Activated CD4-positive, alpha-beta T cell treated with anti-CD3 and anti-CD28 coated beads for 4 hours (primary cell): Measurements from ENCODE around the gene BST1.

ENCODE experiments used
- DNase-seq, 2 donors: peaks; one replicate each; pipeline ENCODE4 v3.0.0-alpha.2; 2020

The BST1 gene

DNA sequence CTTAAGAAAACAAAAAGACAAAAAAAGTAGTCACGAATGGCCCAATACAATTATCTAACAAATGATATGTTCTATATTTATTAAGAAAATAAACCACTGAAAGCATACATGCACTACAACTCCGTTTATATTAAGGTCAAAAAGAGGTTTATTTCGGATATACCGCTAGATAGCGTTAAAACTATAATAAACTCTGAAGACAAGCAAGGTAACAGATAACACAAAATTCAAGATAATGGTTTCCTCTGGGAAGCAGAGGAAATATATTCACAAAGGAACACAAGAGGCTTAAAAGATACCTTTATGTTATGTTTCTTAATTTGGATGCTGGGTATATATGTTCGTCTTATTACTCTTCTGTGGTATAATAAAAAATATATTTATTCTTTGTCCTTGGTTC, 26.0 kb upstream of the BST1 start:
- no peak for DNase-seq

DNA sequence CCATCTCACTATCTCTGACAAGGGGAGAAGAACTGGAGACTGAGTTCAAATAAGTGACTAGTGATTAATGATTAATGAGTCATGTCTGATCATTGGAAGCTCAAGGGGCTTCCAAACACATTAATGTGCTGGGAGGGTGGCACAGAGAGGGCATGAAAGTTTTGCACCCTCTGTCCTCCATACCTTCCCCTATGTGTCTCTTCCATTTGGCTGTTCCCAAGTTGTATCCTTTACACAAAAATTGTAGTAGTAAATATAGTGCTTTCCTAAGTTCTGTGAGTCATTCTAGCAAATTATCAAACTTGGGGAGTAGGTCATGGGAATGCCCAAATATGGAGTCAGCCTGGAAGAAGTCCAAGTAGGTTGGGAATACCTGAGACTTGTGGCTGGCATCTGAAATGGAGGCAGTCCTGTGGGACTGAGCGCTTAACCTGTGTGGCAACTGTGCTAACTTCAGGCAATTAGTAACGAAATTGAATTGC, 25.3 kb upstream of the BST1 start:
- DNase-seq, result no peak

DNA sequence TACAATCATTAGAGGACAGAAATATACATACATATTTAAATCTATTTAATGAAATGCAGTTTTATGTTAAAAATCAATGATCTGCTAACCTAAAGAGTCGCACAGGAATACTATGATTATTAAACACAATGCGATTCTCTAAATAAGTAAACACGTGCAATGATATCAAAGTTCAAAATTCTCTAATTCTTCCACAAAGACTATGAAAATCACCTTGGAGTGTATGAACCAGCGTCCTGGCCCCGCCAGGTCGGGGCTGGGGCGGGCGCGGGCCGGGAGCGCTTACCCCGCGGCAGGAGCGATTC, 21.8 kb upstream of the BST1 start:
- DNase-seq, result no peak

DNA sequence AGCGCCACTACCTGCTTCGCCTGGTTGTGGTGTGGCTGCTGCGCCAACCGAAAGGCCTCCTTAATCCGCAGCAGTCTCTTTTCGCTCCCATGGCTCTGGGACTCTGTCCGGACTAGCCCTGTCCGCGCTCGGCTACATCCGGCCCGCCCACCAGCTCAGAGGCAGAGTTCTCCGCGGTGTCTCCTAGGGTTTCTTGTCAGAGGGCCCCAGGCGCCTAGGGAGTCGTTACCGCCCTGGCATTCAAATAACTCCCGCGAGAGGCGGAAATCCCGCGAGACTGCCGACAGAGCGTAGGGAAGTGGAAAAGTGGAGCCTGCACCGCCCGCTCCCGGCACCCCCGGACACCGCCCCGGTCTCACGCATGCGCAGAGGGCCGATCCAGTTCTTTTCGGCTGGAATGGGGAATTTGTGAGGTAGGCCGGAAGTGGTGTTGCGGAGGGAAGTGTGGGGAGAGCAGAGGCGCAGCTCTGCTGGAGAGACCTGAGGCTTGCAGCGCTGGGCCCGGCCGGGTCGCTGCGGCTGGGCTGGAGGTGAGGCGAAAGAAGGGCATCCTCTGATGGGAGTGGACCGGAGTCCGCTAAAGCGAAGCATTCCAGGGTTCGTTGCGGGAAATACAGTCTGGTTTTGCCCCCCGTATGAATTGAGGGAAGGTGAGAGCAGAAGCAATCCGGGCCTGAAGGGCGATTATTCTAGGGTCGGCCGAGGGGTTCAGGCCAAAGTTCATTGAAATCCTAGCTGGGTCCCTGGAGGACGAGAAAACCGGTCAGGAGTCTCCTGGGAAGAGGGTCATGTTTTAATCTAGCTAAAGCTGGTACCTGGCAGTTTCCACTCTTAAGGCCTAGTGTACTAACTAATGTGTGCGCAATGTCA, 21.3 kb upstream of the BST1 start, which contains the start of gene FAM200B:
FAM200B (plus strand) TSS at position 456 of the 870 bp plus-strand sequence. CDS start 5,151 bp downstream, outside the sequence.
- DNase-seq, result peak; percentile 94 to 98

DNA sequence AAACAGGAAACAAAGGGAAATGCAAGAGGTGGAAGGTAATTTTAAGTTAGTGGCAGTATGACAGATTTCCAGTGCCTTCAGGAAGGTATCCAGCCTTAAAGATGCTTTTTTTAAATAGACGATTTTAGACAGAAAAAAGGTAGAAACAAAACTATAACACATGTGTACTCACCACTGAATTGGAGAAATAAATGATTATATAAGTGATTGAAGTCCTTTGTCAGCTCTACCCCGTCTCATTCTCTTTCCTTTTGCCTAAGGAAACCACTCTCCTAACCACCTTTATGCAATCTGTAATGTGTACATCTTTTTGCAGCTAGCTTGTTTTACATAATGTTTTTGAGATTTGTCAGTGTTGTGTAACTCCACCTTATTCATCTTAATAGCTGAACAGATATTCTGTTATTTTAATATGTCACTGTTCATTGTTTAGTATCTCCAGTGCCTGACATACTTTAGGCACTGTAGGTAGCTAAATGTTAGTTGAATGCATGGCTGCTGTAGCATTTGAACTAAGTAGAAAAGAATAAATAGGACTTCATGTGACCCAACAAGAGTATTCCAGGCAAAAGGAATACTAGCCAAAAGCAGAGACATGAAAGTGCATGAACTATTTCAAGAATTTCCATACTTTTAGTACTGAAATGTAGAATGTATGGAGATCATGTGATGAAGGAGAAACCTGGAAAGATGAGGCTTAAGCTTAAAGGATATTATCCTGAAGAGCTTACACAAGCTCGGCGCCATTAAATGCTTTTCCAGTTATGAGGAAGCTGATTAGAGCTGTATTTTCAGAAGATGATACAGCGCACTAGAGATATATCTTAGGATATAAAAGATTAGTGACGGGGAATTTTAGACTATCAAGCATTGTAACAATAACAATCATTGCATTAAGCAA, 20.4 kb upstream of the BST1 start:
- no peak for DNase-seq

DNA sequence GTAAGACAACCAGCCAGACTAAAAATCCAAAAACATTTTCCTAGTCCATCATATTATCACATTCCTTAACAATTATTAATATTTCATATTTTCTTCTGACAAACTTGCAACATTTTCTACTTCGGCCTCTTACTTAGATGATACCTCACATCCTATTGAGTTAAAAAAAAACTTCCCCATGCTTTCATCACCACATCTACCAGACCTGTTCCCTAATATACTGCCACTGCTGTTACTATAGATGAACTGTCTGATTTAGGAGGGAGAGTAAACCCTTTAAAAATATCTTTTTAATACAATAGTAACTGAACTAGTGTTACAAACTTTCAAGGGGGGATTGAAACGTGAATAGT, 19.7 kb upstream of the BST1 start:
- no peak for DNase-seq

DNA sequence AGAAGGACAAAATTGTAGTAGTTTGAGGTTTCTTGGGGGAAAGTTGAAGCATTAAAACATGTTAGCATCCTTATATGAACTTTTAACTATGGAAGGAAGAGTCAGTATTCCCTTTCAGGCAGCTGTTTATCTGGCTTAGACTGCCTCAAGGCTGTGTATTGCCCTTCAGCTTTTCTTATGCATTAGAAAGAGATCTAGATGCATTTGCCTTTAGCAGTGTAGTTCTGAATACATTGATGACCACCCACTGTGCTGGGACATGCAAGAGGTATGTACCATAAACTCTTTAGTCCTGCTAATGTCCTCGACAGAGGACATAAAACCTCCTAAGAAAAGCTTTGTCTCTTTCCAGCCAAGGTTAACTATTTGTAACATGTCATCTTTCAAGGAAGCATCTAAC, 18.4 kb upstream of the BST1 start:
- DNase-seq, result no peak

DNA sequence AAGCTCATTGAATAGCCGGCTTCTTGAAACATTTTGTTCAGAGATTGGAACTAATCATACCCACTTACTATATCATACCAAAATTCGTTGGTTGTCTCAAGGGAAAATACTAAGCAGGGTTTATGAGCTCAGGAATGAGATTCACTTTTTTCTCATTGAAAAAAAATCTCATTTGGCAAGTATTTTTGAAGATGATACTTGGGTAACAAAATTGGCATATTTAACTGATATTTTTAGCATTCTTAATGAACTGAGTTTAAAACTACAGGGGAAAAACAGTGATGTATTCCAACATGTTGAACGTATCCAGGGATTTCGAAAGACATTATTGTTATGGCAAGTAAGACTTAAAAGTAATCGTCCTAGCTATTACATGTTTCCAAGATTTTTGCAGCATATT, 14.8 kb upstream of the BST1 start:
- DNase-seq, result no peak

DNA sequence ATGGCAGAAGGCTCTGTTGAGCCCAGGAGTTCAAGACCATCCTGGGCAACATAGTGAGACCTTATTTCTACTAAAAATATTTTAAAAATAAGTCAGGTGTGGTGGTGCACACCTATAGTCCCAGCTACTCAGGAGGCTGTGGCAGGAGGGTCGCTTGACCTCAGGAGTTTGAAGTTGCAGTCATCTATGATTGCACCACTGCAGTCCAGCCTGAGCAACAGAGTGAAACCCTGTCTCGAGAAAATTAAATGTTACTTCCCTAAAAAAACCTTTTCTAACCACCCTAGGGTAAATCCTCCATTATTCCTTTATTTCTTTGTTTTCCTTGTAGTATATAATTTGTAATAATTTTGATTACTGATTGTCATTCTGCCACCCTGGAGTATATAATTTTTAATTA, 13.3 kb upstream of the BST1 start:
- no peak for DNase-seq

DNA sequence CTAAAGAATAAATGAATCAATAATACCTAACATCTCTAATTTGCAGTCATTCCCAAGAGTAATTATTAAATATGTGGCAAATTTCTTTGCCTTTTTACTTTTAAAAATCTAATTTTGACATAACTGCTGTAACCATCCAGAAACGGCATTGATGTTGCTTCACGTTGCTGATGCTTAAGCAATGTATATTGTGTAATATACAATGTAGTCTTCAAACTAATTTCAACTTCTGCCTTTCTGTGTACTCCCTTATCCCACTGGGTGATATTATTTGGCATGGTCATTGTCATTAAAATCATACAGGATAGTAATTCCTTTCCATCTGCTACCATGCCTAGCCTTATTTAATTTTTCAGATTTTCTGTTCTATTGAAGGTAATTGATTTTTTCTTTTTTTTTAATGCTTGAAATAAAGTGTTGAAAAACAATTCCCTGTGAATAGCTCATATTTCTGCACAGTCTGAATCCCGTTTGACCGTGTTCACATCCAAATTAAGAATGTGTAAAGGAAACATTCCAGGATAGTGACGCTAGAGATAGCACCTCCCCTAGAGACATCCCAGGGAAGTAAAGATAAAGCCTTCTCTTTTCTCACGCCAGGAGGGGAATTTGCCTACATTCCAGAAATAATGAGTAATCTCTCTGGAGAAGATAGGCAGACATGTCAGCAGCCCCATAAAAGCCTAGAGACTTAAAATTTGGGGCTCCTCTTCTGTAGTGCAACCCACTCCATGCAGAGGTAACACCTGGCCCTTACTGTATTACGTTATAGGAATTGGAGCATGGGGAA, 12.7 kb upstream of the BST1 start:
- DNase-seq, result no peak

DNA sequence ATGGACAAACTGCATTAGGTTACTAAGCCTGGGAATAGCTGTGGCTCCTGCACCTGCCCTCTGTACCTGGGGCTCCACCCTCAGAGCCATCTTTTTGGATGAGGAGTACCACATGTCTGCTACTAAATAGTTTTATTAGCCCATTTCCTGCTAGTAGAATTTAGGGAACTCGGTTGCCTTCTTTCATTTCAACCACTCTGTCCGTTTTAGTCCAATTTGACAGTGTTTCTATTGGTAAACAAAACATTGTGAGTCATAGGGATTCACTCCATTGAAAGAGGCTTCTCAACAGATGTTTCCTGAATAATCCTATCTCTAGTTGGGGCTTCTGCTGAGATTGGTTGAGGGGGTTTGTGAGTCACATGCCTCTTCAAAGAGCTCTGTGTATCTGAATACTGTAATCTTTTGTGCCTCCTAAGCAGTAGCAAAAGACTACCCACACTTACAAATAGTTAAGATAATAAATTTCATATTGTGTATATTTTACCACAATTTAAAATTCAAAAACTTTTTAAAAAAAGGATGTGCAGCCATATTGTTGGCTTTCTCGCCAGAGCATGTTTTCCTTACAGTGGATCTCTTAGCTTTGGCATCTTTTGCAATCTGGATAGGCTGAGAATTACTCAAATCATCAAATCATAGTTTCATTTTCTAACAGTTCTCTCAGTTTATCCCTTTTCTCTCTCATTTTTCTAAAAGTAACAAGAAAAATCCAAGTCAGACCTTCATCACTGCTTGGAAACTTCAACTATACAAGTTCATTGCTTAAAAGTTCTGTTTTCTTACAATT, 11.3 kb upstream of the BST1 start:
- DNase-seq, result no peak

DNA sequence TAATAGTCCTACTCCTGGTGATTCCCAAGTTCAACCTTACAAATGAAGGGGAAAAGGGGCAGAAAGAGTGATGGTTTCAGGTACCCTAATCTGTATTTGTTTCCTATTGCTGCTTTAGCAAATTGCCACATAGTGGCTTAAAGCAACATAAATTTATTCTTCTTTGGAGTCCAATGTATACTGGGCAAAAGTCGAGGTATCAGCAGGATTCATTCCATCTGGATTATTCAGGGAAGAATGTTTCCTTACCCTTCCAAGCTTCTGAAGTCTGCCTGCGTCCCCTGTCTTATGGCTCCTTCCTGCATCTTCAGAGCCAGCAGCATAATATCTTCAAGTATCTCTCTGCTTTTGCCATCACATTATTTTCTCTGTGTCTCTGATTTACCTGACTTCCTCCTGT, 10.3 kb upstream of the BST1 start:
- no peak for DNase-seq

DNA sequence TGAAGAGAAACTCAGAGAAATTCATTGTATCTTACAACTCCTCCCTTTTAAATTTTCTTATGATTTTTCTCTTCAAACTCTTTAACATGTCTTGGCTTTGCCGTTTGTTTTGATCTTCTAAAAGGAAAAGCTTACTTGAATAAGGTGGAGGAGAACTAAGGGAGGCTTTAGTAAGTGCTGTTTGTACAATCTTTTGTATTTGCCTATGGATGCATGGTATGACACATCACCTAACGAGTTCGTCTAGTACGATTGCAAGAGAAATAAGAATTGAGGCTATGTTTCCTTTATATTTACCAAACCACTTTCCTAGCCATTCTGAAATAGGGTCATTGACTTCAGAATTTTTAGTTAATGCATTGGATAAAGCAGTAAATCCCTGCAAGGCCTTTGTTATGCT, 8.4 kb upstream of the BST1 start:
- DNase-seq, result no peak

DNA sequence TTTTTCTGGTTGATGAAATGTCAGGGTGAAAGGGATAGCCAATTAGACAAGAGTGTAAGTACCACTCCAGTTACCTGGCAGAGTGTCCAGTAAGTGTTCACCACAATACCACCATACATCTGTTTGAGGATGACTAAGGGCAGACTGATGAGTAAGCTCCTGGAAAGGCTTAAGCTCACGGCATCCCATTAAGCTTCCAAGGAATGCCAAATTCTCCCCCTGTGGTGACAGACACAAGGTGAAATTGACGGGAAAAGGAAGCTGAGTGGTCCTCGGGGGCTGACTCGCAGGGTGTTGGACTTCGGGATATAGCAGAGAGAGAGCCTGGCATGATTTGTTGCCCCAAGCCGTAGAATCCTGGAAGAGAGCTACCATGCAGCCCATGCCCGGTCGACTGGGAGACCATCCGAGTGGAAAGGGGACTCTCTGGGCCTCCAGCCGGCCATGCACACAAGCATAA, 7.6 kb upstream of the BST1 start:
- DNase-seq, result no peak

DNA sequence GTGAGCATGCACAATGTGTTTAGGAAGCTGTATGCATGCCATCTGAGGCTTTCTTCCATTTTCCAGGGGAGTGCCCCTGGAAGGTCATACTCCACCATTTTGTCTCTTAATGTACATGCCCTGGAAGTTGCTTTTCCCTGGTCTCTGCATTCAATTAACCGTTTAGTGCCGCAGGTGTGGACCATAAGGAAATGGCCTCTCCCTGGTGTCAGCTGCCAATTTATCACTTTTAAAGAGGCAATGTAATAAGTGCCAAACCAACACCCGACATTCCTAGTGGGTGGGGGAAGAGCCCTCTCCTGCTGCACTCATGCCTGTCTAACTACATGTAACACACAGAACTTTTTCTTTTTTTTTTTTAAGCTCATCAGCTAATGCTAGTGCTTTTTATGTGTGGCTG, 7.1 kb upstream of the BST1 start:
- no peak for DNase-seq

DNA sequence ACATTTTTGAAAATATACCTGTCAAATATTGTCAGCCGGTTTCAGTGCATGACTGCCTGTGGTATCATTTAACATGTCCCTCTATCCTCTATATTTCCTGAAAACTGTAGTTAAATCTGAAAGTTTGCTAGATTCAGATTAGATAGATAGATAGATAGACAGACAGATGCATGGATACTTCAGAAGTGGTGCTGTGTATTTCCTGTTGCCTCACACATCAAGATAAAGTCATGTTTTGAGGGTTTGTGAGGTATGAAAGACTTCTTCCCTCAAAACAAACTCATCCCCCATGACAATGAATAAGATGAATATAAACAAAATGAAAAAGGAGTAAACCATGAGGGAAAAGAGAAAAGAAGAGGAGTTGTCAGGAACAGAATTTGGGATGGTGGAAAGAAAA, 6.0 kb upstream of the BST1 start:
- DNase-seq, result no peak

DNA sequence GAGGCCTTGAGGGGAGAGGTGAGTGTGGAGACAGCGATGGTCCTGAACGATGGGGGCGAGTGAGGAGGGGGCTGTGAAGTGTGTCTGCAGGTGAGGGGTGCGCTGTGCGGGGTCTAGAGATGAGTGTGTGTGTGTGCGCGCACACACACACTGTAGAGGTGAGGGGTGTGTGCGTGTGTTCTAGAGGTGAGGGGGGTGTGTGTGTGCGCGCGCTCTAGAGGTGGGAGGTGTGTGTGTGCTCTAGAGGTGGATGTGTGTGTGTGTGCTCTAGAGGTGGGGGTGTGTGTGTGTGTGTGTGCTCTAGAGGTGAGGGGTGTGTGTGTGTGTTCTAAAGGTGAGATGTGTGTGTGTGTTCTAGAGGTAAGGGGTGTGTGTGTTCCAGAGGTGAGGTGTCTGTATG, 574 bp downstream of the BST1 start:
- no peak for DNase-seq

DNA sequence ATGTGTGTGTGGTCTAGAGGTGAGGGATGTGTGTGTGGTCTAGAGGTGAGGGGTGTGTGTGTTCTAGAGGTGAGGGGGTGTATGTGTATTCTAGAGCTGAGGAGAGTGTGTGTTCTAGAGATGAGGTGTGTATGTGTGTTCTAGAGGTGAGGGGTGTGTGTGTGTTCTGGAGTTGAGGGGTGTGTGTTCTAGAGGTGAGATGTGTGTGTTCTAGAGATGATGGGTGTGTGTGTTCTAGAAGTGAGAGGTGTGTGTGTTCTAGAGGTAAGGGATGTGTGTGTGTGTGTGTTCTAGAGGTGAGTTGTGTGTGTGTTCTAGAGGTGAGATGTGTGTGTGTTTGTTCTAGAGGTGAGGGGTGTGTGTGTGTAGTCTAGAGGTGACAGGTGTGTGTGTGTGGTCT, 1.3 kb downstream of the BST1 start:
- no peak for DNase-seq

DNA sequence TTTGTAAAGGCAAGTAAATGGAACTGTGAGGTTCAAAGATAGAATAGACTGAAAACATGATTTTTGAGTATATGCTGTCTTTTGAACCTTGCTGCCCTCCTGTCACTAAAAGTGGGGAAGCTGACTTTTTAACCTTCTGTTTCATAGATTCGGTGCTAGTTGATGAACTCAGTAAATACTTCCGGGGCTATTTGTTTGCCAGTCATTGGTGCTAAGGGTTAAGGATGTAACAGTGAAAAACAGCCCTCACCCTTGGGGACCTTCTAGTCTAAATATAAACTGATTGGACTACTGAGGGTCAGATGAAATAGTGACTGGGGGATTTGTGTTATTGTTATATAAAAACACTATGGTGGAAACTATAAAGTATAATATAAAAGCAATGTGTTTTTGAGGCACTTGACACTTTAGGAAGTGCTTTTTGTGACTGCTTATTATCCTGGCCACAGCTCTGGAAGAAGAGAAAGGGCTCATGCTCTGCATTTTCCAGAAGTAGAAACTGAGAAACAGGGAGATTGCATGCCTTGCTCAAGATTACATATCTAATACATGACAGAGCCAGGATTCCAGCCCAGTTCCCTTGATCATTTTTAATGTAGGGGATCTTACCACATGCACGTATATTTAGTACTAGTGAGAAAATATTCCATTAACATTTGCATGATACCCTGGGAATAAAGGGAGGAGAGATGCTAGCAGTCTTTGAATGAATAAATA, 3.9 kb downstream of the BST1 start:
- DNase-seq, result no peak

DNA sequence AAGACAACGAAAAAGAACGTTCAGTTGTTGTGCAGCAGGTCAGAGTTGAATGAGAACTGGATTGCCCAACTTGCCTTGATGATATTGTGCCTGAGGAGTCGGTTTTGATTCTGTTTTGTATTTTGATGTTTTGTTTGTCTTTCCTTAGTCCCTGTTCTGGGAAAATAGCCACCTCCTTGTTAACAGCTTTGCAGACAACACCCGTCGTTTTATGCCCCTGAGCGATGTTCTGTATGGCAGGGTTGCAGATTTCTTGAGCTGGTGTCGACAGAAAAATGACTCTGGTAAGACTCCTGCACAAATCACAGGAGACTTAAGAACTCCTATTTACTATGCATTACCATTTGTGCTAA, 4.5 kb downstream of the BST1 start:
- DNase-seq, result no peak

DNA sequence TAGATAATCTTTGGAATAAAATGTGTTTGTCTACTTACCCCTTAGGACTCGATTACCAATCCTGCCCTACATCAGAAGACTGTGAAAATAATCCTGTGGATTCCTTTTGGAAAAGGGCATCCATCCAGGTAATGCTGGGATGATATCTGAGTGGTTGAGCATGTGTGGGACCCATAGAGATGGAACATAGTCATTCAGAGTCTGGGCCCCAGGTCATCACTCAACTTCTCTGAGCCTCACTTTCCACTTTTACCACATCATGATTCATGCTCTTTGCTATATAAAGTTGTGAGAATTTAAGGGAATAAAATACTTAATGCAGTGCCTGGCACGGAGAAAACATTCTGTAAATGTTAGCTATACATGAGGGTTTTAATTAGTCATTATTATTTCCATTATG, 8.9 kb downstream of the BST1 start:
- no peak for DNase-seq

DNA sequence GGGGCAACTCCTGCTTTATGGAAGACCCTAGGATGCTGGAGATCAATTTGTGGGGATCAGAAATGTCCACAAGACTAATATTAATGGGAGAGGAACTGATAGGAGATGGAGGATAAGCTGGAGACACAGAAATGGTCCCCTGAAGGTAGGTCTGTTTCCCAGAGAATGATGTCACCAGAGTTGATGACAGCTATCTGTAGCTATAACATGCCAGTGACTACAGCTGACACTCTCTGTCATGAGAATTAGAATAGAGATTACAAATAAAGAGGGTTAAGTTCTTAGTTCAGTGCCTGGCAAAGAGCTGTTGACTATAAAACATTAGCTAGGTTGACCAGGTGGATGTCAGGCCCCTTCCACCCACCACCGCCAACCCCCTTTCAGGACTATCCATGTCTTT, 9.3 kb downstream of the BST1 start:
- no peak for DNase-seq
